Suprapubic skin (tissue), 4 donors: ENCODE data around the gene SLC35E3. TPM values are rescaled to one million over a fixed set of nuclear protein-coding genes. Genes with fewer than 3 reads are reported as not detected.
A peak's percentile ranks its signal among the peaks of the same experiment; 100 is the strongest.
"Not testable (repeated sequence)": the region's sequence is repeated elsewhere in the genome, so short reads cannot be mapped to it uniquely, and the experiment has no call there.

ENCODE experiments used
- DNase-seq, 2 donors: peaks; one replicate each; pipeline ENCODE4 v3.0.0-alpha.2; 2019; ENCODE audit warnings: low spot score in 2 of 2
- H3K27ac ChIP-seq: fragments of 200-600 bp; sonication (generic); one replicate; pipeline ENCODE4 v1.5.1; 2019
- H3K27me3 ChIP-seq: fragments of 200-600 bp; sonication (generic); one replicate; pipeline ENCODE4 v1.5.1; 2019
- H3K36me3 ChIP-seq: fragments of 200-600 bp; sonication (generic); one replicate; pipeline ENCODE4 v1.5.1; 2019
- H3K4me1 ChIP-seq: fragments of 200-600 bp; sonication (generic); one replicate; pipeline ENCODE4 v1.5.1; 2019
- H3K4me3 ChIP-seq: fragments of 200-600 bp; sonication (generic); one replicate; pipeline ENCODE4 v1.5.1; 2019; ENCODE audit warnings: mild to moderate bottlenecking
- H3K9me3 ChIP-seq: fragments of 200-600 bp; sonication (generic); one replicate; pipeline ENCODE4 v1.5.1; 2019
- EP300 ChIP-seq: sonication (generic); formaldehyde crosslinking; IDR thresholded peaks from one replicate; pipeline ENCODE4 v1.6.1; 2017; ENCODE audit warnings: antibody characterized with exemption
- POLR2A ChIP-seq, 2 donors: fragments of 450-650 bp; IDR thresholded peaks; one replicate each; pipeline ENCODE4 v1.6.1; 2017; ENCODE audit warnings: antibody characterized with exemption in 2 of 2, mild to moderate bottlenecking in 2 of 2, moderate library complexity in 2 of 2
- POLR2AphosphoS5 ChIP-seq, 3 donors: sonication (generic); formaldehyde crosslinking; IDR thresholded peaks; one replicate each; pipeline ENCODE4 v1.6.1; 2017; ENCODE audit warnings: antibody characterized with exemption in 3 of 3
- whole genome bisulfite sequencing: methylation state at CpG from one replicate; pipeline ENCODE4 v1.1.5; 2018; 5-methylcytosine and 5-hydroxymethylcytosine counted together
- total RNA-seq, 4 donors: library from RNA; depleted of rRNA; stranded (reverse); fragments of >200 nt; gene quantifications; one replicate each; pipeline ENCODE4 v1.1.0, GENCODE V29; 2016
- TF ChIP-seq, protein P1 (sequence below), 2 donors: fragments of 200-600 bp in 1 of 2; fragments of 450-650 bp in 1 of 2; sonication (generic) in 1 of 2; IDR thresholded peaks; one replicate each; pipeline ENCODE4 v1.5.1; 2016 to 2019; ENCODE audit warnings: antibody characterized with exemption in 2 of 2, mild to moderate bottlenecking in 1 of 2, moderate library complexity in 1 of 2

SLC35E3 gene
- total RNA-seq, 4 donors from 2014 or later = 3.6 to 17.0 (median 9.7) TPM

DNA sequence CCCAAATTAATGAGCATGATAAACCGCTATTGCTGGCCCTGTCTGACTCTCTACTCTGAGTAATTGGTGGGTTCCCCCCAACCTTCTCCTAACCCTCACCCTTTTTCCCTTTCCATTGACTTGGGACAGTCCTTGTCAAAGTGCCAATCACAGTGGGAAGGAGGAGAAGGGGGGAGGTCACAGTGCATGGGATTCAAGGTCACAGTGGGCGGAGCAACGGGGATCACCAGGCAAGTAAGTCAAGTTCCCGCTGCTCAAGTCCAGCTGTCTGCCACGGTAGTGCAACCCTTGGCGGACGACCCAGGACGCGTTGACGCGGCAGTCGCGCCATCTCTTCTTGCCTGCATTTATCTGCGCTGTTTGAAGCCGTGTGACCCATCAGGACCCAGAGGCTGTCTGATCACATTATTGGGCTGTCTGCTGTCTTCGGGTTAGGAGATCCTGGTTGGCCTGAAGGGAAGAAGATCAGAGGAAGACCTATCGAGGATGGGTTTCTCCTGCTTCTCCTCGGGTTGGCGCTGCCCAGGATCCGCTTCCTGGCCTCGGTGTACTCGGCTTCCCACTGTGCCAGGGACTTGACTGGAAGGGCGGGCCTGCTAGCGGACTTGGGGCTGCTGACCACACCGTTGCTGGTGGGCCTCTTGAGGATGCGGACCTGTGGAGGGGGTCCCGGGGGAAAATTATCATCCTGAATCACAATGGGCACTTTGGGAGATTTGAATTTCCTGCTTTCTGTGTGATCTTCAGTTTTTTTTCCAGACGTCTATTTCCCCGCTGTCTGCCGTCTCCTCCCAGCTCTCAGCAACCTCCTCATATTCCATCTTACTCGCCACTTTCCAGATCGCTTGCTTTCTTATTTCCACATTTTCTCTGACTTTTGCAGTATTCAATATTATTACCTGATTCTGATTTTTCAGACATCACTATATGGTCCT is 58.9 kb downstream of the SLC35E3 start:
- Histone ChIP-seq H3K4me3 (no peak overlapping the region), H3K4me1 (peaks cover 19% of the 10 kb centered on the region), H3K27me3 (no peaks in the 10 kb centered on the region), H3K27ac (no peak overlapping the region), H3K36me3 (peaks cover 4% of the 10 kb centered on the region), H3K9me3 (no peaks in the 10 kb centered on the region)
- TF ChIP-seq POLR2AphosphoS5 (IDR thresholded peaks at IDR 0.05) (no peak), POLR2A (IDR thresholded peaks at IDR 0.05) (no peak), EP300 (no peak)
- TF ChIP-seq, protein P1, sequence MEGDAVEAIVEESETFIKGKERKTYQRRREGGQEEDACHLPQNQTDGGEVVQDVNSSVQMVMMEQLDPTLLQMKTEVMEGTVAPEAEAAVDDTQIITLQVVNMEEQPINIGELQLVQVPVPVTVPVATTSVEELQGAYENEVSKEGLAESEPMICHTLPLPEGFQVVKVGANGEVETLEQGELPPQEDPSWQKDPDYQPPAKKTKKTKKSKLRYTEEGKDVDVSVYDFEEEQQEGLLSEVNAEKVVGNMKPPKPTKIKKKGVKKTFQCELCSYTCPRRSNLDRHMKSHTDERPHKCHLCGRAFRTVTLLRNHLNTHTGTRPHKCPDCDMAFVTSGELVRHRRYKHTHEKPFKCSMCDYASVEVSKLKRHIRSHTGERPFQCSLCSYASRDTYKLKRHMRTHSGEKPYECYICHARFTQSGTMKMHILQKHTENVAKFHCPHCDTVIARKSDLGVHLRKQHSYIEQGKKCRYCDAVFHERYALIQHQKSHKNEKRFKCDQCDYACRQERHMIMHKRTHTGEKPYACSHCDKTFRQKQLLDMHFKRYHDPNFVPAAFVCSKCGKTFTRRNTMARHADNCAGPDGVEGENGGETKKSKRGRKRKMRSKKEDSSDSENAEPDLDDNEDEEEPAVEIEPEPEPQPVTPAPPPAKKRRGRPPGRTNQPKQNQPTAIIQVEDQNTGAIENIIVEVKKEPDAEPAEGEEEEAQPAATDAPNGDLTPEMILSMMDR (IDR thresholded peaks at IDR 0.05) = no peak
- 90% methylated on average over 32 of the region's 32 CpGs for WGBS
- DNase-seq = no peak

DNA sequence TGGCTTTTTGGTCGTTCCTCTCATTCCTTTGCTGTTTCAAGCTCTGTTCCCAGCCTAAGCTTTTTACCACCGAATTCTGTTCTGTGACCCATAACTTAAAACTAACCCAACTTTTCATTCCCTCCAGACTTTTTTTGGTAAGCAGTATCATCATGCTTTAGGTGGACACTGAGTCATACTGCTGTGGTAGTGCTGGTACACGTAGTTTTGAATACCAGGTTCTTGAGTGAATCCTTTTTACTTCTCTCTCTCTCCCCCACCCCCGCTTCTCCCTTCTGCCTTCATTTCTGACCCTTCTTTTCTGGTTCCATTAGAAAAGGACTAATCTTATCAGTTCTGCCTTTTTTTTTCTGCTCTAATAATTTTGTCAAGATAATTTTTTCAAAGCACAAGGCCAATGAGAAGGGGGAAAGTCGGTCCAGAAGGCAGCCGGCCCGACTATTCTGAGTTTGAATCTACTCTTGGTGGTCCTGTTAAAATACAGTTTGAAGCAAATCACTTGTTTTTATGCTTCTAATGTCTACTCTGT is 59.7 kb downstream of the SLC35E3 start:
- Histone ChIP-seq H3K27ac (no peak overlapping the region), H3K9me3 (no peaks in the 10 kb centered on the region), H3K36me3 (peaks cover 11% of the 10 kb centered on the region), H3K27me3 (no peaks in the 10 kb centered on the region), H3K4me1 (peaks cover 18% of the 10 kb centered on the region), H3K4me3 (no peak overlapping the region)
- TF ChIP-seq, protein P1 (IDR thresholded peaks at IDR 0.05) = no peak
- TF ChIP-seq EP300 (no peak), POLR2AphosphoS5 (IDR thresholded peaks at IDR 0.05) (no peak), POLR2A (IDR thresholded peaks at IDR 0.05) (no peak)
- WGBS = 96% methylated on average over 7 of the region's 7 CpGs
- no peak for DNase-seq

- Histone ChIP-seq H3K36me3 (peaks cover 12% of the 10 kb centered on the region), H3K27ac (peak overlapping the region; percentile 99), H3K4me1 (peaks cover 21% of the 10 kb centered on the region), H3K9me3 (no peaks in the 10 kb centered on the region), H3K4me3 (peak overlapping the region; percentile 86), H3K27me3 (no peaks in the 10 kb centered on the region)
- no peak for DNase-seq
- WGBS = 87% methylated on average over 18 of the region's 18 CpGs
- no peak for TF ChIP-seq EP300
- TF ChIP-seq POLR2AphosphoS5 (IDR thresholded peaks at IDR 0.05) = no peak
- TF ChIP-seq, protein P1 (IDR thresholded peaks at IDR 0.05) = no peak
- TF ChIP-seq POLR2A (IDR thresholded peaks at IDR 0.05) = no peak
Observed at GRCh38 chr12:68806488-68807237, 60.7 kb downstream of the SLC35E3 start.

GRCh38 chr12:68807274-68807575 is 61.2 kb downstream of the SLC35E3 start:
- peak overlapping the region; percentile 99 for H3K27ac ChIP-seq
- not testable (repeated sequence) for H3K27me3 ChIP-seq, H3K9me3 ChIP-seq, DNase-seq
- H3K4me1 ChIP-seq = peaks cover 24% of the 10 kb centered on the region
- peaks cover 13% of the 10 kb centered on the region for H3K36me3 ChIP-seq
- 12% methylated on average over 10 of the region's 10 CpGs for WGBS
- H3K4me3 ChIP-seq = peak overlapping the region; percentile 86

GRCh38 chr12:68807576-68808387 is 61.8 kb downstream of the SLC35E3 start, which contains the start of gene MDM2:
Gene MDM2, plus strand, starts transcription at chr12:68808177. Its CDS starts 301 bp downstream, at chr12:68808478.
- no peaks in the 10 kb centered on the region for H3K9me3 ChIP-seq
- WGBS = under 1% methylated on average over 35 of the region's 72 CpGs
- H3K4me1 ChIP-seq = peaks cover 29% of the 10 kb centered on the region
- TF ChIP-seq, protein P1 (IDR thresholded peaks at IDR 0.05) = peak in 1 of 2 donors; percentile 86
- TF ChIP-seq POLR2A (IDR thresholded peaks at IDR 0.05) = peak in 1 of 2 donors; percentile 85
- peak; percentile 35 to 78 (median 70) for TF ChIP-seq POLR2AphosphoS5 (IDR thresholded peaks at IDR 0.05)
- TF ChIP-seq EP300 = no peak
- H3K4me3 ChIP-seq = peak within 1 kb of the TSS; percentile 86
- DNase-seq = peak; percentile 96 to 97
- H3K36me3 ChIP-seq = peaks cover 16% of the 10 kb centered on the region
- H3K27me3 ChIP-seq = no peaks in the 10 kb centered on the region
- H3K27ac ChIP-seq = peak within 1 kb of the TSS; percentile 99
